ENCODE results near the gene LIPT2.
"Not testable (repeated sequence)": the region's sequence is repeated elsewhere in the genome, so short reads cannot be mapped to it uniquely, and the experiment has no call there.

The LIPT2 gene

DNA sequence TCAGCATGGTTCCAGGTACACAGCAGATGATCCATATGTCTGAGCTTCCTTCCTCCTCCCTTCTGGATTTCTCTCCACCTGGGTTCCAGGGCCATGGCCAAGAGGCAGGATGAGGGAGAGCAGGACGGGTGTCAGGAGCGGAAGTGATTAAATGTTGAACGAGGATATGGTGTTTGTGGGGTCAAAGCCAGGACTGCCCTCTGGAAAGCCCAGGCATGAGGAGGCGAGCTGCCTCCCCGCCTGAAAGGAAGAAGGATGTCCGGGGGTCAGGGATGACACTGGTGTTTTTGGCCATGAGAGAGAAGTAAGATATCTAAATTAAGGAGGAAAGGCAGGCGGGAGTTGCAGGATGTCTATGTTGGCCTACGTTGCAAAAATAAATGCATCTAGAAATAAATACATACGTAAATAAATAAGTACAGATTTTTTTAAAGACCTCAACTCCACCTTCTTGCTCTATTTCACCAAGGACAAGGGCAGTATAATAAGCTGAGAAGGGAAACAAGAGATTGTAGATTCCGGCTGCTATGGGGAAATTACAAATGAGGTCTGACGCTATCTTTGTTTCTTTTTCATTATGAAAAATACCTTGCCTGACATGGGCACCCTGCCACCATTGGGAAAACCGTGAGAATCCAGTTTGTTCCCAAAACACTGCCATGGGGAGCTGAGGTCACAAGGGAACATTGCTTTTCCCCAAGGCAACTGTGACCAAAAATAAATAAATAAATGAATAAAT is 27.6 kb upstream of the LIPT2 start:
- Mint-ChIP-seq H3K4me1 (ENCODE audit: low read depth) (no peaks in the 10 kb centered on the region), H3K9me3 (no peaks in the 10 kb centered on the region), H3K27ac (no peak overlapping the region), H3K36me3 (ENCODE audit: low read depth) (no peaks in the 10 kb centered on the region), H3K27me3 (ENCODE audit: low read depth) (peaks cover 25% of the 10 kb centered on the region), H3K4me3 (no peak overlapping the region)
- no peak for DNase-seq (ENCODE audit: low spot score)

DNA sequence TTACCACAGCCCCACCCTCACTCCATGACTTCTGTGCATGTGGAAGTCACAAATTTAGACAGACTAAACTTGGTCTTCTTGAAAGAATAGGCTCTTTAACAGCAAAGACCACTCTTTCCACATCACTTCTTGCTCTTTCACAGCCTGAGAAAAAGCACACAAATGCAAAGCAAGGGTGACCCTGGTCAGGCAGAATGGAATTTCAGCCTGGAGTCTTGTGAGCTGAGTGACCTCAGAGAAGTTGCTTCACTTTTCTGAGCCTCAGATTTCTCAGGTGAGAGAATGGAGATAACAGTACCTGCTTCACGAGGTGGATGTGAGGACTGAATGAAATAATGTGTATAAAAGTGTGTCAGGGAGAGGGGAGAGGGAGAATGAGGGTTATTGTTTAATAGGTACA is 26.8 kb upstream of the LIPT2 start:
- Mint-ChIP-seq H3K4me3 (no peak overlapping the region), H3K36me3 (ENCODE audit: low read depth) (no peaks in the 10 kb centered on the region), H3K9me3 (no peaks in the 10 kb centered on the region), H3K27ac (no peak overlapping the region), H3K4me1 (ENCODE audit: low read depth) (no peaks in the 10 kb centered on the region), H3K27me3 (ENCODE audit: low read depth) (peaks cover 29% of the 10 kb centered on the region)
- no peak for DNase-seq (ENCODE audit: low spot score)

DNA sequence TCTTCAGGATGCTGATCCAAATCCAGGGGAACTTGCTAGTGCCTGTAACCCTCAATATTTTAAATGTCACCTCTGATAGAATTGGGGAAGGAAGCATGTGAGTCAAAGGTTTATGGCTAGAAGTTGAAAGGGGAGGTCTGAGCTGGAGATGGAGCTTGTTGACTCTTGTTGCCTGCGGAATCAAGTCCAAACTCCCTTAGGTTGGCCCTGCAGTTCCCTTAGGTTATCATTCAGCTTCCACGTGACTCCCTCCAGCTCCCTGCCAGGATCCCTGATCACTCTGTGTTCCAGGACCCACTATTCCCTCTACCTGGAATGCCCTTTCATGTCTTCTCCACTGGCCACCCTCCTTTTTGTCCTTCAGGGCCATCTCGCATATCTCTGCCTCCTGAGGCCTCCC is 26.2 kb upstream of the LIPT2 start:
- H3K36me3 Mint-ChIP-seq (ENCODE audit: low read depth) = no peaks in the 10 kb centered on the region
- H3K27ac Mint-ChIP-seq = no peak overlapping the region
- H3K9me3 Mint-ChIP-seq = no peaks in the 10 kb centered on the region
- DNase-seq (ENCODE audit: low spot score) = no peak
- no peaks in the 10 kb centered on the region for H3K4me1 Mint-ChIP-seq (ENCODE audit: low read depth)
- H3K4me3 Mint-ChIP-seq = no peak overlapping the region
- H3K27me3 Mint-ChIP-seq (ENCODE audit: low read depth) = peaks cover 34% of the 10 kb centered on the region

DNA sequence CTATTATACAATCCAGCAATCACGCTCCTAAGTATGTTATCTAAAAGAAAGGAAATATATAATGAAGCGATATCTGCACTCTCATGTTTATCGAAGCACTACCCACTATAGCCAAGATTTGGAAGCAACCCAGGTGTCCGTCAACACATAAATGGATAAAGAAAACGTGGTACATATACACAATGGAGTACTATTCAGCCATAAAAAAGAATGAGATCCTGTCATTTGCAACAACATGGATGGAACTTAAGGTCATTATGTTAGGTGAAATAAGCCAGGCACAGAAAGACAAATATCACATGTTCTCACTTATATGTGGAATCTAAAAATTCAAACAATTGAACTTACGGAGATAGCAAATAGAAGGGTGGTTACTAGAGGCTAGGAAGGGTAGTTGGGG is 24.1 kb upstream of the LIPT2 start:
- H3K9me3 Mint-ChIP-seq, H3K27ac Mint-ChIP-seq: not testable (repeated sequence)

DNA sequence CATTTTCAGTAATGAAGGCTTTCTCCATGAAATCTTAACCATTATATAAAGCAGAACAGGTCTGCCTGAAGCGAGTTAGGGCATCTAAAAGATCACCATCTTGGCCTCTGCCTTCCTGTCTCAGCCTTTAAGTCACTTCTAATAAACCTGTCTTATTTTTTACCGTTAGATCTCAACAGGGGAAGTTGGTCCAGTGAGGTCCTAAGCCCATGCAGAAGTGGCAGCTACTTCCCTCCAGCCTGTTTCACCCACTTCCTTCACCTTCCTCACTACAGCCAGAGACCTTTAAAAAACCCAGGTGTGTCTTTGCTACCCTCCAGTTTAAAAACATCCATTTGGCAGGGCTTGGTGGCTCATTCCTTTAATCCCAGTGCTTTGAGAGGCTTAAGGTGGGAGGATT is 14.1 kb upstream of the LIPT2 start:
- peaks cover 15% of the 10 kb centered on the region for H3K27me3 Mint-ChIP-seq (ENCODE audit: low read depth)
- peaks cover 4% of the 10 kb centered on the region for H3K9me3 Mint-ChIP-seq
- no peak for DNase-seq (ENCODE audit: low spot score)
- no peak overlapping the region for H3K4me3 Mint-ChIP-seq
- H3K27ac Mint-ChIP-seq = no peak overlapping the region
- H3K36me3 Mint-ChIP-seq (ENCODE audit: low read depth) = no peaks in the 10 kb centered on the region
- no peaks in the 10 kb centered on the region for H3K4me1 Mint-ChIP-seq (ENCODE audit: low read depth)

More for the DNA sequence above, 24.1 kb upstream of the LIPT2 start:
- not testable (repeated sequence) for H3K4me1 Mint-ChIP-seq (ENCODE audit: low read depth); DNase-seq (ENCODE audit: low spot score); H3K4me3 Mint-ChIP-seq; H3K36me3 Mint-ChIP-seq (ENCODE audit: low read depth)
- H3K27me3 Mint-ChIP-seq (ENCODE audit: low read depth) = peaks cover 37% of the 10 kb centered on the region

DNA sequence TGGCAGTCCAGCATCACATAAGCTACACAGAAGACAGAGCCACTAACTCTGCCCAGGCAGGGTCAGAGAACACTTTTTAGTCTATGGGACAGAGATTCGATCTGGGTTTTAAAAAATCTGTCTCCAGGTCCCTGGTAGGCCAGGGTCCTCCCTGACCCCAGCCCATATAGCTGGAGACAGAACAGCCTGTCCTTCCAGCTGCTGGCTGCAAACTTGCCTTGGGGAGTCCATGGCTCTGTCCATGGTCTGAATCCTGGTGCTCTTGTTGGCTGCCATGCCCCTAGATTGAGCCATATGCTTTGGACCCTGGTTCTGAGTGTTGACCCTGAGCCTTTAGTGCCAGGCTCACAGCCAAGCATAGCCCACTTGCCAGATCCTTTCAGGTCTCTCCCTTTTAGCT is 13.3 kb upstream of the LIPT2 start:
- no peak for DNase-seq (ENCODE audit: low spot score)
- no peak overlapping the region for H3K4me3 Mint-ChIP-seq
- peaks cover 10% of the 10 kb centered on the region for H3K9me3 Mint-ChIP-seq
- no peaks in the 10 kb centered on the region for H3K36me3 Mint-ChIP-seq (ENCODE audit: low read depth)
- no peaks in the 10 kb centered on the region for H3K4me1 Mint-ChIP-seq (ENCODE audit: low read depth)
- peaks cover 8% of the 10 kb centered on the region for H3K27me3 Mint-ChIP-seq (ENCODE audit: low read depth)
- no peak overlapping the region for H3K27ac Mint-ChIP-seq

DNA sequence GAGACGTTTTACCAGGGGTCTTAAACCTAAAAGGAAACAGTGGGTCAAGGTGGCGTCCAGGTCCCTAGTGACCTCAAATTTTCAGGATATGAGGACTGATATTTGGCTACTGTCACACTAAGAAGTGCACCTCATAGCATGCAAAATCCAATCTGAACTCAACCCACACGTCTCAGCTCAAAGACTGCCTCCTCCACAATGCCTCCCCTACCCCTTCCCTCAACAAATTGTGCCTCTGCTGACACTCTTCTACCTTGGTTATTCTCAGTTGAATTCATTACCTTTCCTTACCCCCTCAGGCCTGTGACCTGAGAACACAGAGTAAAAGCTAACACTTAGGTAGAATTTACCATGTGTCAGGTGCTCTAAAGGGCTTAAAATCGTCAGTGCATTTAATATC is 12.4 kb upstream of the LIPT2 start:
- peaks cover 2% of the 10 kb centered on the region for H3K27me3 Mint-ChIP-seq (ENCODE audit: low read depth)
- H3K36me3 Mint-ChIP-seq (ENCODE audit: low read depth) = no peaks in the 10 kb centered on the region
- peaks cover 12% of the 10 kb centered on the region for H3K9me3 Mint-ChIP-seq
- no peak for DNase-seq (ENCODE audit: low spot score)
- no peaks in the 10 kb centered on the region for H3K4me1 Mint-ChIP-seq (ENCODE audit: low read depth)
- no peak overlapping the region for H3K27ac Mint-ChIP-seq
- H3K4me3 Mint-ChIP-seq = no peak overlapping the region

DNA sequence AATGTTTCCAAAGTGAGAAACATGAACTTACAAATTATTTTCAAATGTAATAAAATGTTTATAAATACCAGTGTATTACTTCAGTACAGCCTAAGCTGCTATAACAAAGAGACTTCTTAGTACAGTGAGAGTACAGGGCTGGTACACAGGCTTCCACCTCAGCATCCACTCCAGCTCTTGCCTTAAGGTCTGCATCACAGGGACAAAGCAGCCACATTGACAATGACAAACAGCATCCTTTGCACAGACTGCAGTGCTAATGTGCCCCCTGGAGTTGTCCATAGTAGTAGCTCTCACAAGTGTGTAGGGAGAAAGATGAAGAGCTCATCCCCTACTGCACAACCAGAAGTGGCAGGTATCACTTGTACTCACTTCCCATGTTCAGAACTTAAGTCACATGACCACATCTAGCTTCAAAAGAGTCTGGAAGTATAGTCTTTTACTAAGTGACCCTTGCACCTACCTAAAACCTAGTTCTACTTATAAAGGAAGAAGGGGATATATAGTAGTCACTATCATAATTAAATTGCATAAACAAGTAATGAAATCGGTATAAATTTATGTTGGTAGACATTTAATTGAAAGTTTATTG is 10.7 kb upstream of the LIPT2 start:
- no peak for DNase-seq (ENCODE audit: low spot score)
- peaks cover 12% of the 10 kb centered on the region for H3K9me3 Mint-ChIP-seq
- no peaks in the 10 kb centered on the region for H3K36me3 Mint-ChIP-seq (ENCODE audit: low read depth)
- no peaks in the 10 kb centered on the region for H3K4me1 Mint-ChIP-seq (ENCODE audit: low read depth)
- H3K27ac Mint-ChIP-seq = no peak overlapping the region
- H3K4me3 Mint-ChIP-seq = no peak overlapping the region
- H3K27me3 Mint-ChIP-seq (ENCODE audit: low read depth) = peaks cover 4% of the 10 kb centered on the region

DNA sequence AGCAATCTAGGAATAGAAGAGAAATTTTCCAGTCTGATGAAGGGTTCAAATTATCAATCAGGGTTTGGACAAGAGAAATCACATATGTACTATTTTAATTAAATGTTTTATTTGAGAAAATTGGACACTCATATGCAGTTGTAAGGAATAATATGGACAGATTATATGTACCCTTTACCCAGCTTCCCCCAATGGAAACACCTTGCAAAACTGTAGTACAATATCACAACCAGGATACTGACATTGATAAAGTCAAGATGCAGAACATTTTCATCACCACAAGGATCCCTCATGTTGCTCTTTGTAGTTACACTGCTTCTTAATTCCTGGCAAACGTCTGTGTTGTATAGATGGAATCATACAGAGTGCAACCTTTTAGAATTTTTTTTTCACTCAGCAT is 1.4 kb upstream of the LIPT2 start:
- H3K4me3 Mint-ChIP-seq = no peak overlapping the region
- H3K4me1 Mint-ChIP-seq (ENCODE audit: low read depth) = peaks cover 16% of the 10 kb centered on the region
- no peak for DNase-seq (ENCODE audit: low spot score)
- H3K27ac Mint-ChIP-seq = no peak overlapping the region
- peaks cover 1% of the 10 kb centered on the region for H3K36me3 Mint-ChIP-seq (ENCODE audit: low read depth)
- H3K27me3 Mint-ChIP-seq (ENCODE audit: low read depth) = peaks cover 5% of the 10 kb centered on the region
- no peaks in the 10 kb centered on the region for H3K9me3 Mint-ChIP-seq

DNA sequence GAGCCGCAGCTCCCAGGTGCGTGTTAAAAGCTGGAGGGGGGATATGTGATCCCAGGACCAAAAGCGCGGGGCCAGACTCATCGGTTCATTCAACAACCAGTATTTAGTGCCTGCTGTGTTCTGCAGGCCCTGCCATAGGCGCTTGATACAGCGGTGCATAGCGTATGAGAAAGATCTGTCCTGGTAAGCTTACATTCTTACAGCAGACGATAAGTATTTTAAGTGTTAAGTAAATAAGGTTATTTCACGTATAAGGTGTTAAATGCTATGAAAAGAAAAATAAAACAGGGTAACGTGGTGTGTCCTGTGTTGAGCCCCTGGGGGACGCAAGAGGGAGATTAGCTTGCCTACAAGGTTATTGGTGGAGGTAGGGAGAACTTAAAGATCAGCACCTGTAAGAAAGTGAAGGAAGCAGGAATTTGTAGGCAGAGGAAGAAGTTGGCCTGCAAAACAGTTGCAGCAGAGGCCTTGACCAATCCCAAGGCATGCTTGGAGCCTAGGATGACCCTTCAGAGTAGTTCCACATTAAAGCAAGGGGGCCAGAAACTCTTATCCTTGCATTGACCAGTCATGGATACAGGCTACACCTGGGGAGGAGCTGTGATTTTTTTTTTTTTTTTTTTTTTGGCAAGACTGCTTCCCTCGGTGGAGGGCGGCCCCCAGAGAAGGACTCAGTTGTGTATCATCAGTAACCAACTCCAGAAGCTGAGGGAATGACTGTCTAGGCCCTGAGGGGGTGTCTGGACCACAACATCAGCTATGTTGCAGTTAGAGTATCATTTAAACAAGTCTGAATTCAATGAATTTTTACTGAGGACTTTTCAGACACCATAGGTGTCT is 487 bp upstream of the LIPT2 start:
- Mint-ChIP-seq H3K4me1 (ENCODE audit: low read depth) (peaks cover 16% of the 10 kb centered on the region), H3K36me3 (ENCODE audit: low read depth) (peaks cover 1% of the 10 kb centered on the region), H3K27ac (peak overlapping the region; percentile 78), H3K4me3 (peak overlapping the region; percentile 86), H3K9me3 (no peaks in the 10 kb centered on the region), H3K27me3 (ENCODE audit: low read depth) (peaks cover 5% of the 10 kb centered on the region)
- DNase-seq (ENCODE audit: low spot score) = no peak

DNA sequence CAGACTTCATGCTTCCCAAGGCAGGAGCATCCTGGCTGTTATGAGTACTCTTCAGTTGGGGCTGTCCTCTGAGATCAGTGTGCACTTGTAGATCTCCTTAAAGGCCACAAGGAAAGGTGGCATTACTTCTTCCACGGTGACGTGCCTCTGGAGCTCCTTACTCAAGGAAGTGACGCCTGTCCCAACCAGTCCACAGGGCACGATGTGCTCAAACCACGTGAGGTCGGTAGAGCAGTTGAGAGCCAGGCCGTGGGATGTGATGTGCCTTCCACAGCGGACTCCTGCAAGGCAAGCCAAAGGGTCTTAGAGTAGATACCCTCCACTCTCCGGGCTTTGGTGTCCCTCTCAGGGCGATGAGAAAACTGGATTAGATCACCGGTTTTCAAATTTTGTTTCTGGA is 1.4 kb downstream of the LIPT2 start:
- Mint-ChIP-seq H3K4me3 (peak overlapping the region; percentile 87), H3K27ac (peak overlapping the region; percentile 65), H3K27me3 (ENCODE audit: low read depth) (peaks cover 5% of the 10 kb centered on the region), H3K36me3 (ENCODE audit: low read depth) (peaks cover 1% of the 10 kb centered on the region), H3K9me3 (no peaks in the 10 kb centered on the region), H3K4me1 (ENCODE audit: low read depth) (peaks cover 16% of the 10 kb centered on the region)
- DNase-seq (ENCODE audit: low spot score) = no peak

DNA sequence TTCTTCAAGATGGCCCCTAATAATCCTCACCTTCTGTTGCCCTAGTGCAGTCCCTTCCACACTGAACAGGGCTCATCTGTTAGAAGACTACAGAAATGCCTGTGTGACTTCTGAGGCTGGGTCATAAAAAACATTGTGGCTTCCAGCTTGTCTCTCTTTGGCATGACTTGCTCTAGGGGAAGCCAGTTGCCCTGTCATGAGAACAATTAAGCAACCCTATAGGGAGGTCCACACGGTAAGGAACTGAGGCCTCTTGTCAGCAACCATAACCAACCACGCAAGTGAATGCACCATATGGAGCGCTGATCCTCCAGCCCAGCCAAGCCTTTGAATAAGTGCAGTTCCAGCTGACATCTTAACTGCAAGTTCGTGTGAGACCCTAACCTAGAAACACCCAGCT is 2.6 kb downstream of the LIPT2 start:
- Mint-ChIP-seq H3K9me3 (no peaks in the 10 kb centered on the region), H3K4me3 (no peak overlapping the region), H3K4me1 (ENCODE audit: low read depth) (peaks cover 16% of the 10 kb centered on the region), H3K27ac (no peak overlapping the region), H3K36me3 (ENCODE audit: low read depth) (peaks cover 1% of the 10 kb centered on the region), H3K27me3 (ENCODE audit: low read depth) (peaks cover 5% of the 10 kb centered on the region)
- DNase-seq (ENCODE audit: low spot score) = no peak

DNA sequence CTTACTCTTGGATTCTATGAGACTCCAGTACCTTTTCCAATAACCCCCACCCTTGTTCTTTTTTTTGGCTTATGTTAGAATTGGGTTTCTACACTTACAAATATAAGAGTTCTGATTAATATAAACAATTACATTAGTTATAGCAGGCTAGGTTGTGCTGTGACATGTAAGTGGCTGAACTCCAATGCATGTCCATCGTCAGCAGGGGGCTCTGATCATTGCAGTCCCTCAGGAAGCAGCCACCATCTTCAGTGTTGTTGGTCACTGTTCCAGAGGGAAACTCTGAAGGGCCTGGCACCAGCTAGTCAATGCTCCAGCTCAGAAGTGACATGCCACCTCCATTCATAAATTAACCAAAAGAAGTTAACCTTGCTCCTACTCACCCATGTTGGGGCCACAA is 5.6 kb downstream of the LIPT2 start:
- Mint-ChIP-seq H3K27ac (no peak overlapping the region), H3K27me3 (ENCODE audit: low read depth) (peaks cover 3% of the 10 kb centered on the region), H3K36me3 (ENCODE audit: low read depth) (peaks cover 1% of the 10 kb centered on the region), H3K4me3 (no peak overlapping the region), H3K4me1 (ENCODE audit: low read depth) (peaks cover 9% of the 10 kb centered on the region), H3K9me3 (no peaks in the 10 kb centered on the region)
- no peak for DNase-seq (ENCODE audit: low spot score)

DNA sequence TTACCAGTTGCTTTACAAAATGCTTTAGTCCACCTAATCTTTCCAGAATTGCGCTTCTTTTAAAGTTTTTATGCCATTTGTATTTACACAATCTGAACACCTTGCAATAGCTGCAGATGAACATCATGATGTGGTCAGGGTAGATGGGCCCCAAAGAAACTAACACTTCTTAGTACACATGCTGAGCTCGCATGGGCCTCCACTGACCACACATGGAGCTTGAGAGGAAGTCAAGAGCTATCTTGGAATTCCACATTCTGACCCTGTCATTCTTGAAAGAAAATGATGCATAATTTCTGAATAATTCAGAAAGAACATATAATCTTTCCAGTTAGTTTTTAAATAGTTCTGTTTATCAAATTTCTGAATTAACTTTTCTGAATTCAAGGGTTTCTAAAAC is 7.7 kb downstream of the LIPT2 start:
- Mint-ChIP-seq H3K36me3 (ENCODE audit: low read depth) (no peaks in the 10 kb centered on the region), H3K27me3 (ENCODE audit: low read depth) (peaks cover 3% of the 10 kb centered on the region), H3K27ac (no peak overlapping the region), H3K9me3 (no peaks in the 10 kb centered on the region), H3K4me3 (no peak overlapping the region), H3K4me1 (ENCODE audit: low read depth) (no peaks in the 10 kb centered on the region)
- no peak for DNase-seq (ENCODE audit: low spot score)

Measured in T-helper 2 cell treated with Interferon-gamma antibody and Interleukin-4, amounts not matched to agents 5 μg/mL and 100 μg/mL, for 36 hours (primary cell).